ENCODE measurements around the gene C2orf49.

Gene C2orf49

DNA sequence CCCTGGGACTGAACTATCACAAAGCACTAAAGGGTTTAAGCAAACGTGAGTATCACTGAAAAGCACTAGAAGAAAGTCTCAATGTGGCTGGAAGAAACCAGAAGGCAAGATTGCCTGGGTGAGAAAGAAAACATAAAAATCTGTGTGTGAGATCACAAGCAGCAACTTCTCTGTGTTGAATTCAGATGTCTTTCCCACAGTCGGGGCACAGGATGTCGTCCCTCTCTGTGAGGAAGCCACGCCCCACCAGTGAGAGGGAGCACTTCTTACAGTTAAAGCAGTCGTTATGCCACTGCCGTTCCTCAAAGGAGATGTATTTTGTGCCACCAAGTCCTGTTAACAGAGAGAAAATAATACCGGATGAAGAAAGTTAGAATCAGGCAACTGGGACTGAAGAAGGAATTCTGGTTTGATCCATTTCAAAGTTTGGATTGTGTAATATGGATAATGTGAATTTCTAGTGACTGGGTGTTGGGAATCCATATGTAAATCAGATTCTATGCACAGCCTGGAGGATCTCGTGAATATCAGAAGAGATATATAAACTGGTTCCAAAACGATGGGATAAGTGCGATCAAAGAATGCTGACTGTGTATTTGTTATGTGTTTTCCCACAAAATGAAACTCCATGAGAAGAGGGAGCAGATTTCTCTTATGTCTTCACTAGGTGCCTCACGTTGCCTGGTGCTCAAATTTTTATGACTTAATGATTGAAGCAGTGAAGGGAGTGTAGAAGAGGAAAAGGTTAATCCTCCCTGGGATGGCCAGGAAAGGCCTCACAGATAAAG is 24.0 kb downstream of the C2orf49 start:
- no peaks in the 10 kb centered on the region for H3K9me3 ChIP-seq (ENCODE audit: control insufficient read depth, insufficient read depth, low read length)
- H3K9ac ChIP-seq (ENCODE audit: low read depth, low read length) = no peak overlapping the region
- H3K4me1 ChIP-seq (ENCODE audit: insufficient read depth, low read length) = no peaks in the 10 kb centered on the region
- peaks cover 12% of the 10 kb centered on the region for H3K36me3 ChIP-seq (ENCODE audit: insufficient read depth, low read length)

DNA sequence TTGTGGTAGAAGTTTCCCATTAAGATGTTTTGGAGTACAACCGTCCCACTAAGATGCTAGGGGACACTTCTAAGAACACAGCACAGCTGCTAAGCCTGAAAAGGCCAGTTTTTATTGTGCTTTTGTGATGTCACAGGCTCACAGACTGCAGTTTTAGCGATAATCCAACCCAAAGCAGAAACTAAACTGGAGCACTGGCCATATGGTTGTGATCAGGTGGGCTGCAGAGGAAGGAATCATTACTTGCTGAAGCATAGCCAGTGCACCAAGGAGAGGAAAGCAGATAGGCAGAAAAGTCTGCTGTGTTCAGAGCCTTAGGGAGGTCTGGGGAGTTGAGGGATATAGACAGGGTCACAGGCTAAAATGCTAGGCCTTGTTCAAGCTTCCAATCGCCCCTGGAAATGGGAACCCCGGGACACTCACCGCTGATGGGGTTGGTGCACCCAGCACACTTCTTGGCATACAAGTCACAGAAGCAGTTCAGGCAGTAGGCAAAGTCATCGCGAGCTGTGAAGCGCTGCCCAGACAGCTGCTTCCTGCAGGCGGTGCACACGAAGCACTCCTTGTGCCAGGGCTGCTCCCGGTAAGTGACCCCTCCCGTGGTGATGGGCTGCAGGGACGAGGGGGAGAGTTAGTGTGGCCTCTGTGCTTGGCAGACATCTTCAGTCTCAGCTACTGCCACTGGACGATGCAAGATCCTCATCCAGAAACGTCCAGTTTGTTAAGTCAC is 25.7 kb downstream of the C2orf49 start:
- peaks cover 20% of the 10 kb centered on the region for H3K36me3 ChIP-seq (ENCODE audit: insufficient read depth, low read length)
- no peaks in the 10 kb centered on the region for H3K9me3 ChIP-seq (ENCODE audit: control insufficient read depth, insufficient read depth, low read length)
- no peak overlapping the region for H3K9ac ChIP-seq (ENCODE audit: low read depth, low read length)
- H3K4me1 ChIP-seq (ENCODE audit: insufficient read depth, low read length) = no peaks in the 10 kb centered on the region

DNA sequence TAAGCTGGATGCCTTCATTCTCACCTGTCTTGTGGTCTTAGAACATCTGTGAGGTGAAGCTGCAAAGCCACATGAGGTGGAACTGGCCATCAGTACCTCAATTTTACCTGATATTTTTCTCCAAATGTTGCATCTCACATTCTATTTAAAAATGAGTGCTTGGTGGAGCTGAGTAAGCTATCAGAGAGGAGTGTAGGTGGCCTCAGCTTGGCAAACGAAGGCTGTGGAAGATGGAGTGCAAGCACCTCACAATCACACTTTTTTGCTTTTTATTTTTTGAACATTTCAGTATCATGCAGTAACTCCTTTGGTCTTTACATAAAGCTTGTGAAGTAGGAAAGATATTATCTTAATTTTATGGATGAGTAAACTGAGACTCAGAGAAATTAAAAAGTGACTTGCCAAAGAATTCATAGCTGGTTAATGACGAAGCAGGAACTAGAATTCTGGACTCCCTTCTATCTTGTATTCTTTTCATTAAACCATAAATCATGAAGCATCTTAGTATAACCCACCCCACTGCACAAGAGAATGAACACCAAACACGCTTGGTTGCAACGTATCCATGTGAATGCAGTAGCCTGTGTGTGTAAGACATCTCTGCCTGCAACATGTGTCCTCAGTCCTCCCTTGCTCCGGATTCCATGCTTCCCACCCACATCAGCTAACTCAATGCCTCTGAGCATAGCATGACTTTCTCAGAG is 27.2 kb downstream of the C2orf49 start:
- Histone ChIP-seq H3K4me1 (ENCODE audit: insufficient read depth, low read length) (no peaks in the 10 kb centered on the region), H3K36me3 (ENCODE audit: insufficient read depth, low read length) (peaks cover 20% of the 10 kb centered on the region), H3K9me3 (ENCODE audit: control insufficient read depth, insufficient read depth, low read length) (no peaks in the 10 kb centered on the region), H3K9ac (ENCODE audit: low read depth, low read length) (no peak overlapping the region)

DNA sequence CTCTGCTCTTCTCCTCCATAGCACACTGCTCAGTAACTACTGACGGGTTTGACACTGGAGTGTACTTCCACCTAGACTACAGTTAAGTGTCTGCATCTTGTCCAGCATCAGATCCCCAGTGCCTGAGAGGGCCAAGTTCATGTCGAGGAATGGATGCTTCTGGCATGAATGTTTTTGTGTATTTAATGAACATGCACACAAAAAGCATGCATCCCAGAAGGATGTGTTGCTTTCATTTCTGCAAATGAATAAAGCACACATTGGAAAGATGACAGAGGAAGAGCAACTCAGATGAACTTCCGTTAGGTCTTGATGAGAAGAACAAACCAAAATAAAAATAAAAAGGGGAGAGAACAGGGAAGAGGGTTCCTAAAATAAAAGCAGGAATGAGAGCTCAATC is 27.9 kb downstream of the C2orf49 start:
- Histone ChIP-seq H3K9ac (ENCODE audit: low read depth, low read length) (no peak overlapping the region), H3K4me1 (ENCODE audit: insufficient read depth, low read length) (no peaks in the 10 kb centered on the region), H3K36me3 (ENCODE audit: insufficient read depth, low read length) (peaks cover 20% of the 10 kb centered on the region), H3K9me3 (ENCODE audit: control insufficient read depth, insufficient read depth, low read length) (no peaks in the 10 kb centered on the region)

DNA sequence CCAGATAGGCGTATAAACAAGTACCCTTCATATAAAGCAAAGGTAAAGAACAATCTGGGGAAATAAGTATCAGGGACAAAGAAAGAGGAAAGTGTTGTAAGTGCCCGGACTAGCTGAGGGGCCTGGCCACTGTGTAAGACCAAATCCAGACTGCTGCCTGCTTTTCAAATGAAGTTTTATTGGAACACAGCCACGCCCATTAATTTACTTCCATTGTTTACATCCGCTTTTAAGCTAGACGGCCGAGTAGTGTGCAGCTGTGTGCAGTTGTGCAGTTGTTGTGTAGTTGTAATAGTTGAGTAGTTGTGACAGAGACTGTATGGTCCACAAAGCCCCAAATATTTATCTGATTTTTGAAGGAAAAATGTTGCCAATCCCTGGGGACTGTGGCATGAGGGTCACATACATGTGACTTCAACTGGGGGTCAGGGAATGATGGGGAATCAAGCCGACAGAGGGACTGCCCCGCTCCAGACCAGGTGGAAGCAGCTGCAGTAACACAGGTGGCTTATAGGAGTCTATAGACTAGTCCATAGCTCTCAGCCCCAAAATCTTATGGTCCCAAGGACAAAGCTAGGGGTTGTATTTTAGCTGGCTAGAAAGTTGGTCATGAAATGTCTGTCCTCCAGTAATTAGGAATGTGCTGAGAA is 31.5 kb downstream of the C2orf49 start:
- H3K4me1 ChIP-seq (ENCODE audit: insufficient read depth, low read length) = no peaks in the 10 kb centered on the region
- no peaks in the 10 kb centered on the region for H3K9me3 ChIP-seq (ENCODE audit: control insufficient read depth, insufficient read depth, low read length)
- no peak overlapping the region for H3K9ac ChIP-seq (ENCODE audit: low read depth, low read length)
- peaks cover 10% of the 10 kb centered on the region; the same call in 1 of the 2 replicates for H3K36me3 ChIP-seq (ENCODE audit: insufficient read depth, low read length)

DNA sequence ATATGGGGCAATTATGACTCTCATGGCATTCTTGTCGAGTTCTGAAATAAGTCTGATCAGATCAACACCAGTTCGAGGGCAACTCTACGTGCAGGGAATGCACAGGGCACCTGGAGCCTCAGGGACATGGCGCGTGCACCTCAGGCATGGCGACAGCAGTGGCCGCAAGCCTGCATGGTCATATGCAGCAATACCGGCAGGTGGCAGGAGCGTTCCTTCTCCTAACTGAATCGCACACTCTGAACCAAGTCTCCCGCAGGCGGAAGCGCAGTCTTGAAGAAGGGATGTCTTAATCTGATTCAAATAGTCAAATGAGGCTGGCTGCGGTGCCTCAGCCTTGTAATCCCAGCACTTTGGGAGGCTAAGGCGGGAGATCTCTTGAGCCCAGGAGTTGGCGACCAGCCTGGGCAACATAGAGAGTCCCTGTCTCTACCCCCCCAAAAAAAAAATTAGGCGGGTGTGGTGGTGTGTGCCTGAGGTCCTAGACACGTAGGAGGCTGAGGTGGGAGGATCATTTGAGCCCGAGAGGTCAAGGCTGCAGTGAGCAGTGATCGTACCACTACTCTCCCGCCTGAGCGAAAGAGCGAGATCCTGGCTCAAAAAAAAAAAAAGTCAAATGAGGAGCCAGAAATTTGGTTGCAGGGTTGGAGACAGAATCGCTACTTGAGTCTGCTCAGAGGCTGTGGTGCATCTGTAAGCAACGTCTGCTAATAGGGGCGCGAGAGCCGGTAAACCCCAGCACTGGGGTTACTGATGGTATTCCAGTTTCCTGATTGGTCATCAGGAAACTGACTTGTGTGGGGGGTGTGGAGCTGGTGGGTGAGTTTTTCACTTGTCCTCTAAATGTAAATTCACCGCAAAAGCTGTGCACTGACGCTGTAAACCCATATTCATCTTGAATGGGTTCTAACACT is 32.7 kb downstream of the C2orf49 start:
- Histone ChIP-seq H3K4me1 (ENCODE audit: insufficient read depth, low read length) (no peaks in the 10 kb centered on the region), H3K36me3 (ENCODE audit: insufficient read depth, low read length) (peaks cover 10% of the 10 kb centered on the region; the same call in 1 of the 2 replicates), H3K9ac (ENCODE audit: low read depth, low read length) (no peak overlapping the region), H3K9me3 (ENCODE audit: control insufficient read depth, insufficient read depth, low read length) (no peaks in the 10 kb centered on the region)

DNA sequence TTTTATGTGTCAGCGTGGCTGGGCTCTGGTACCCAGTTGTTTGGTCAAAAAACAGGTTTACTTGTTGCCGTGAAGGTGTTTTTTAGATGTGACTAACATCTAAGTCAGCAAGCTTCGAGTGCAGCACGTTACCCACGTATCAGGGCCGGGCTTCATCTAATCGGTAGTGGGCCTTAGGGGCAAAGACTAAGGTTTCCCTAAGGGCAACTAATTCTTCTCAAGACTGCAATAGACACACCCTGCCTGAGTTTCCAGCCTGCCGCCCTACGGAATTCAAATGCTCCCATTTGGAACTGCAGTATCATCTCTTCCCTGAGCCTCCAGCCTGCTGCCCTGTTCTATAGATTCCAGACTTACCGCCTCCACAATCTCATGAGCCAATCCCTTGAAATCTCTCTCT is 33.8 kb downstream of the C2orf49 start:
- no peaks in the 10 kb centered on the region for H3K4me1 ChIP-seq (ENCODE audit: insufficient read depth, low read length)
- H3K9me3 ChIP-seq (ENCODE audit: control insufficient read depth, insufficient read depth, low read length) = no peaks in the 10 kb centered on the region
- H3K9ac ChIP-seq (ENCODE audit: low read depth, low read length) = no peak overlapping the region
- H3K36me3 ChIP-seq (ENCODE audit: insufficient read depth, low read length) = peaks cover 10% of the 10 kb centered on the region; the same call in 1 of the 2 replicates

DNA sequence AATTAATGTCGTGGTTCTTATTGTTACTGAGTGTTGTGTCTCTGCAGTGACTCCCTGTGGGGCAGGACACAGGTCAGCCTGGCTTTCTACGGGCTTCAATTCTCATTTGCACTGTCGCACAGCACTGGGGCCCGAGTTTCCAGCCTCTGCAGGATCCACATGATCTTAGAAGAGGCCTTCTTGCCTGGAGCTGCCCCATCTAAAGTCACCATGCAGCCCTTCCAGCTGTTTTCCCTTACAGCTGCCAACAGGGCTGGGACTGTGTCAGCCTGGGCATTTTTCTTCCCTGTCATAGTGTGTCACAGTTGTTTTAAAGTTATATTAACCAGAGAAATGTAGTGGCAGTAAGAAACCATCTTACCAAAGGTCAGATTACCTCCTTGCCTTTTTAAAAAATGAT is 34.5 kb downstream of the C2orf49 start:
- Histone ChIP-seq H3K9ac (ENCODE audit: low read depth, low read length) (no peak overlapping the region), H3K36me3 (ENCODE audit: insufficient read depth, low read length) (peaks cover 10% of the 10 kb centered on the region; the same call in 1 of the 2 replicates), H3K9me3 (ENCODE audit: control insufficient read depth, insufficient read depth, low read length) (no peaks in the 10 kb centered on the region), H3K4me1 (ENCODE audit: insufficient read depth, low read length) (no peaks in the 10 kb centered on the region)

DNA sequence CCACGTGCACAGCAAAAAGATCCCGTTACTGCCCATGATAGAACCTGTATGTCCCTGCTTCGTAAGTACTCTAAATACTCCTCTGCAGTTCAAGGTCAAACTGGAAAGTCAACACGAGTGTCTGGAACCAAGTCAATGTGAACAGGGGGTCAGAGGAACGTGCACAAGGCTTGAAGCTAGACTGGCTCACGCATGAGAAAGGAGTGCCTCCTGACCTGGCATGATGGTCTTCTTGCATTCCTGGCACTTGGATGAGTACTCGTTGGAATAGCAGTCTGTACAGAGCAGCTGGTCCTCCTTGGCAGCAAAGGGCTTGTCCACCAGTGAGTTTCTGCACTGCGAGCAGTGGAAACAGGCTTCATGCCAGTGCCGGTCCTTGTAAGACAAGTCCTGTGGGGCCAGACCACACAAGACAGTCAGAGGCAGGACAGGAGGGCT is 36.0 kb downstream of the C2orf49 start:
- H3K9ac ChIP-seq (ENCODE audit: low read depth, low read length) = no peak overlapping the region
- 0 out of 2 replicates have a peak, but pooled peaks cover 3% of the 10 kb centered on the region for H3K36me3 ChIP-seq (ENCODE audit: insufficient read depth, low read length)
- no peaks in the 10 kb centered on the region for H3K9me3 ChIP-seq (ENCODE audit: control insufficient read depth, insufficient read depth, low read length)
- H3K4me1 ChIP-seq (ENCODE audit: insufficient read depth, low read length) = no peaks in the 10 kb centered on the region

DNA sequence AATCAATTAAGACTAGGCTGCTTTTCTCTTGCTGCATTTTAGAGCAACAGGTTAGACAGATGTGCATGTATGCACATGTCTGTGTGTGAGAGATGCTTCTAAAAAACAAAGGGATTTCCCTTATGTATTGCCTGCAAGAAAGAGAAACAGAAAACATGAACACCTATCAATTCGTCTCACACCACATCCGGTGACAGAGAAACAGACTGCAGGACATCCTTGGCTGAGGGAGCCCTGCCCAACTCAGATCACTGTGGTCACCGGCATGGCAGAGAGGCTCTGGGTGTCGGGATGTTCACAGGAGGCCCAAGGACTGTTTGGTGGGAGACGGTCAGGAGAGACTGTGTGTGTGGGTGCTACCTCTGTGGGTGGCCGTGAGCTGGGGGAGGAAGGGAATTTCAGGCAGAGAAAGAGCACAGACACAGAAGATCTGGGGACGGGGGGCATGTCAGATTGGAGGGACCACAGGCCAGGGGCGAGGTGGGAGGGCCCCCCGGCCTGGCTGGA is 36.6 kb downstream of the C2orf49 start:
- no peaks in the 10 kb centered on the region for H3K9me3 ChIP-seq (ENCODE audit: control insufficient read depth, insufficient read depth, low read length)
- no peaks in the 10 kb centered on the region for H3K4me1 ChIP-seq (ENCODE audit: insufficient read depth, low read length)
- H3K9ac ChIP-seq (ENCODE audit: low read depth, low read length) = no peak overlapping the region
- H3K36me3 ChIP-seq (ENCODE audit: insufficient read depth, low read length) = 0 out of 2 replicates have a peak, but pooled peaks cover 3% of the 10 kb centered on the region

DNA sequence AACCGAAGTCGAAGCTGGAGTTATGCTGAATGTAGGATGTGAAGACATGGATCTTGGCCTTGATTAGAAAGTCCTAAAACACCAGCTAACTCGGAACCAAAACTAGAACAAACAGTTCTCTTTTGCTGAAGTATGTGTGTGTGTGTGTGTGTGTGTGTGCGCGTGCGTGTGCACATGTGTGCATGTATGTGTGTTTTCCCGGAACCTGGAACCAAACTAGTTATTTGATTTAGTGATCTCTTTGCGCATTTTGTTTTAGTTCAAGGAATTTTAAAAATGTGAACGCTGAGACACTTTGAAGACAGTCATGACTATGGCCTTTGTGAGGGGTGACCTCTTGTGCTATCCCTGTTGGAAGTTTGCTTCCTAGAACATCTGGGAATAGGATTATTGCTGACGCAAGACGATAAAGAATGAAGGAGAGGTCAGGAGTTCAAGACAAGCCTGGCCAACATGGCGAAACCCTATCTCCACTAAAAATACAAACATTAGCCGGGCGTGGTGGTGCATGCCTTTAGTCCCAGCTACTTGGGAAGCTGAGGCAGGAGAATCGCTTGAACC is 37.7 kb downstream of the C2orf49 start:
- Histone ChIP-seq H3K4me1 (ENCODE audit: insufficient read depth, low read length) (no peaks in the 10 kb centered on the region), H3K9me3 (ENCODE audit: control insufficient read depth, insufficient read depth, low read length) (no peaks in the 10 kb centered on the region), H3K36me3 (ENCODE audit: insufficient read depth, low read length) (0 out of 2 replicates have a peak, but pooled peaks cover 3% of the 10 kb centered on the region), H3K9ac (ENCODE audit: low read depth, low read length) (no peak overlapping the region)

DNA sequence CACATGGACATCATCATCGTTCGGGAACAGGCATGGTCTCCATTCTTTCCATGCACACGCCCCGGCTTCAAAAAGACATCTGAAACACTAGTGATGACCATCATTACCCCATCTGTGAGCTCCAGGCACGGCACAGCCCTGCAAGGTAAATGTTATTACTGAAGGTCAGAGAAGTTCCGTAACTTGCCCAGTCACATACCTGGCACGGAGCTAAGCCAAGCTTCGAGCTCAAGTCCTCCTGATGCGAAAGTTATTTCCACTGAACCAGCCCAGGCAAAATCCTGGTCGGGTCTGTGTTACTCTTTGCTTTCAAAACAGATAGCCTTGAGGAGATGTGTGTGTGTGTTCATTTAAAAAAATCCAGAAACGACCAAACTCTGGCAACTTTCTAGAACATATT is 38.7 kb downstream of the C2orf49 start:
- Histone ChIP-seq H3K36me3 (ENCODE audit: insufficient read depth, low read length) (peaks cover 3% of the 10 kb centered on the region; the same call in 1 of the 2 replicates), H3K9ac (ENCODE audit: low read depth, low read length) (no peak overlapping the region), H3K4me1 (ENCODE audit: insufficient read depth, low read length) (no peaks in the 10 kb centered on the region), H3K9me3 (ENCODE audit: control insufficient read depth, insufficient read depth, low read length) (no peaks in the 10 kb centered on the region)

DNA sequence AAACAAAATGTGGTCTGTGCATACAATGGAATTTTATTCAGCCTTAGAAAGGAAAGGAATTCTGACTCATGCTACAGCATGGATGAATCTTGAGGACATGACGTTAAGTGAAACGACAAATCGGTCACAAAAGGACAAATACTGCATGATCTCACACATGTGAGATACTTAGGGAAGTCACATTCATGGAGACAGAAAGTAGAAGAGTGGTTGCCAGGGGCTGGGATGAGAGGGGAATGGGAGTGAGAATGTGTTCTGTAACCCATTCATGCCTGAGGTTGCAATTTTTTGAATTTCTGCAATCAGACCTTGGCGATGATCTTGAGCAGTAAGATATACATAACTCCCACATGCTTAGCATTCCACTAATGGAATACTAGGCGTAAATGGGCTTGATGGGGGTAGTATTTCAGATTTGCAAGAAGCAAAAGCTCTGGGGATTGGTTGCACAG is 39.5 kb downstream of the C2orf49 start:
- Histone ChIP-seq H3K36me3 (ENCODE audit: insufficient read depth, low read length) (peaks cover 5% of the 10 kb centered on the region; the same call in 1 of the 2 replicates), H3K4me1 (ENCODE audit: insufficient read depth, low read length) (no peaks in the 10 kb centered on the region), H3K9ac (ENCODE audit: low read depth, low read length) (no peak overlapping the region), H3K9me3 (ENCODE audit: control insufficient read depth, insufficient read depth, low read length) (no peaks in the 10 kb centered on the region)

All from ES-I3 (cell line).